Endodermal cell (in vitro differentiated cells): ENCODE data around the gene RPEL1. TPM values are rescaled to one million over a fixed set of nuclear protein-coding genes. Genes with fewer than 3 reads are reported as not detected.

Experiments used
- DNase-seq: peaks from one replicate; pipeline ENCODE4 v3.0.0-alpha.2; 2017
- H3K27ac ChIP-seq: 2 replicates; pipeline ENCODE4 v1.5.1; 2013; ENCODE audit warnings: mild to moderate bottlenecking, low read depth, low read length, moderate library complexity
- H3K27me3 ChIP-seq: 2 replicates; pipeline ENCODE4 v1.6.1; 2013; ENCODE audit warnings: mild to moderate bottlenecking, low read length, moderate library complexity; ENCODE audit not compliant: insufficient read depth, control insufficient read depth, poor library complexity, severe bottlenecking
- H3K36me3 ChIP-seq: 2 replicates; pipeline ENCODE4 v1.7.0; 2013; ENCODE audit warnings: mild to moderate bottlenecking, low read length, moderate library complexity; ENCODE audit not compliant: control insufficient read depth, insufficient read depth
- H3K4me1 ChIP-seq: one replicate; pipeline ENCODE4 v1.7.0; 2013; ENCODE audit warnings: low read length; ENCODE audit not compliant: control insufficient read depth, insufficient read depth
- H3K4me3 ChIP-seq: 2 replicates; pipeline ENCODE4 v1.5.1; 2013; ENCODE audit warnings: mild to moderate bottlenecking, low read length, moderate library complexity
- H3K9ac ChIP-seq: 2 replicates; pipeline ENCODE4 v1.6.1; 2013; ENCODE audit warnings: mild to moderate bottlenecking, low read length, moderate library complexity; ENCODE audit not compliant: poor library complexity, severe bottlenecking; ENCODE audit errors: extremely low read depth
- H3K9me3 ChIP-seq: 2 replicates; pipeline ENCODE4 v1.6.1; 2013; ENCODE audit warnings: mild to moderate bottlenecking, low read length, moderate library complexity; ENCODE audit not compliant: control insufficient read depth
- H3K27ac Mint-ChIP-seq: 2 replicates; pipeline ENCODE4 v1.8.0; 2020; ENCODE audit warnings: mixed read lengths
- H3K27me3 Mint-ChIP-seq: 2 replicates; pipeline ENCODE4 v1.8.0; 2021; ENCODE audit warnings: mild to moderate bottlenecking, mixed read lengths; ENCODE audit not compliant: insufficient read depth
- H3K36me3 Mint-ChIP-seq: 2 replicates; pipeline ENCODE4 v1.8.0; 2020; ENCODE audit warnings: low read depth, mixed read lengths
- H3K4me1 Mint-ChIP-seq: 2 replicates; pipeline ENCODE4 v1.8.0; 2020; ENCODE audit warnings: mixed read lengths
- H3K4me3 Mint-ChIP-seq: 2 replicates; pipeline ENCODE4 v1.8.0; 2020; ENCODE audit warnings: mild to moderate bottlenecking, moderate library complexity, mixed read lengths
- H3K9me3 Mint-ChIP-seq: 2 replicates; pipeline ENCODE4 v1.8.0; 2020; ENCODE audit warnings: mild to moderate bottlenecking, mixed read lengths
- WGBS, 2 experiments: methylation state at CpG; one replicate each; pipeline versions ENCODE4 v1.1.5 to v1.1.7; 2013; ENCODE audit warnings: missing lambda C conversion rate in 2 of 2, mixed read lengths in 1 of 2; ENCODE audit not compliant: insufficient coverage in 1 of 2, insufficient read length in 1 of 2; 5-methylcytosine and 5-hydroxymethylcytosine counted together
- total RNA-seq, 2 donors: library from RNA; stranded (reverse); fragmentation: NEBNext Ultra II Directional in 1 of 2; extraction: Animal tissue kit (Norgen Biotek cat#: 25700) in 1 of 2; gene quantifications; 2 replicates in 1 of 2; 3 replicates in 1 of 2; pipeline ENCODE4 v1.2.1, GENCODE V29; 2021
- TF ChIP-seq, protein P1 (sequence below): fragments of 200-600 bp; sonication (generic); conservative IDR thresholded peaks from 2 replicates; pipeline ENCODE4 v1.5.0; 2021; ENCODE audit warnings: antibody characterized with exemption, mild to moderate bottlenecking

The RPEL1 gene
- total RNA-seq, 2 donors from 2014 or later, result not detected

DNA sequence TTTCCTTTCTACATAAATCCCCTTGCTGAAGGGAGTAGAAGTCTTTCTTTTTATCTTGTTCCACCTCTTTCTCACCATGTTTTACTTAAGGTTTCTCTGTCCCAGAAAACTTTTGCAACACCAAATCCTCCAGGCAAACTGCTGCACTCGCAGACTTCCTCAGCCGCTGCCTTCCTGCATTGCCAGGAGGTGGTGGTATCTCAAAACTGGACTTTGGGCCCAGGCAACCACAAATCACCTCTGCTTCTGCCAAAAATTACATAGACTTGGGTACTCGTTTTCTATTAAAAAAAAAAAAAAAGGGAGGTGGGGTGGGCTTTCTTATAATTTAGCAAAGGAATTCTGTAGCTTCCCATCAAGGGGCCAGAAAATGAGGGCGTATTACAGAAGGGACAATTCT, 45.9 kb downstream of the RPEL1 start:
- H3K9me3 ChIP-seq, result no peaks in the 10 kb centered on the region
- Mint-ChIP-seq H3K4me3 (no peak overlapping the region), H3K9me3 (no peaks in the 10 kb centered on the region), H3K27ac (no peak overlapping the region), H3K27me3 (no peaks in the 10 kb centered on the region), H3K36me3 (no peaks in the 10 kb centered on the region), H3K4me1 (no peaks in the 10 kb centered on the region)
- H3K4me1 ChIP-seq, result no peaks in the 10 kb centered on the region
- TF ChIP-seq, protein P1, sequence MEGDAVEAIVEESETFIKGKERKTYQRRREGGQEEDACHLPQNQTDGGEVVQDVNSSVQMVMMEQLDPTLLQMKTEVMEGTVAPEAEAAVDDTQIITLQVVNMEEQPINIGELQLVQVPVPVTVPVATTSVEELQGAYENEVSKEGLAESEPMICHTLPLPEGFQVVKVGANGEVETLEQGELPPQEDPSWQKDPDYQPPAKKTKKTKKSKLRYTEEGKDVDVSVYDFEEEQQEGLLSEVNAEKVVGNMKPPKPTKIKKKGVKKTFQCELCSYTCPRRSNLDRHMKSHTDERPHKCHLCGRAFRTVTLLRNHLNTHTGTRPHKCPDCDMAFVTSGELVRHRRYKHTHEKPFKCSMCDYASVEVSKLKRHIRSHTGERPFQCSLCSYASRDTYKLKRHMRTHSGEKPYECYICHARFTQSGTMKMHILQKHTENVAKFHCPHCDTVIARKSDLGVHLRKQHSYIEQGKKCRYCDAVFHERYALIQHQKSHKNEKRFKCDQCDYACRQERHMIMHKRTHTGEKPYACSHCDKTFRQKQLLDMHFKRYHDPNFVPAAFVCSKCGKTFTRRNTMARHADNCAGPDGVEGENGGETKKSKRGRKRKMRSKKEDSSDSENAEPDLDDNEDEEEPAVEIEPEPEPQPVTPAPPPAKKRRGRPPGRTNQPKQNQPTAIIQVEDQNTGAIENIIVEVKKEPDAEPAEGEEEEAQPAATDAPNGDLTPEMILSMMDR, result no peak
- no peaks in the 10 kb centered on the region for H3K27me3 ChIP-seq
- DNase-seq, result no peak
- H3K9ac ChIP-seq, result no peak overlapping the region
- H3K4me3 ChIP-seq, result no peak overlapping the region
- no peaks in the 10 kb centered on the region for H3K36me3 ChIP-seq
- H3K27ac ChIP-seq, result no peak overlapping the region
- WGBS, 2 experiments, result 92 to 100% methylated on average over 1 to 4 of the region's 4 CpGs

DNA sequence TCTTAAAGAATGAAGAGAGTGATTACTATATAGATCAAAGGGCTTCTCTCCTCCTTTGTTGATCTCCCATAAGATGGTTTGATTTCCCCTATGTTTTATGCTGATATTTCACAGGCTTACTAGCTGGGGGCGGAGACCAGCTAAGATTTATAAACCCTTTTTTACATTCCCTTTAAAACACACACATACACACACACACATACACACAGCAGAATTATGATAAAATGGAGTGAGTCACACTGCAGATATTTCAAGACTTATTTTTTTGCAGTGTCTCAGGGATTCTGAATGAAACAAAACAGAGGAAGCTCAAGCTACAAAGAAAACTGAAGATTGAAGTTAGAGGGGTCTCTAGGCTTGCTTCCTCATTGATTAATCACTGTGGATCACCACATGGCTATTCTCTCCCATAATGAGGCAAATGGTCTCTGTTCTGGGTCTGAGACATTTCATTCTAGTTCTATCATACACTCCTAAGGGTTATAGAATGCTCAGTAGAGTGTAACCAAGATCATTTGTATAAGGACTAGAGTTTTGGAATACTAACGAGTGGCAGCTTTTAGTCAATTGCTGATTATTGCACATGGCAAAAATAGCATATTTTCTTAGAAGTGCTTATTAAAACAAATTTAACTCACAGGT, 49.8 kb downstream of the RPEL1 start:
- Mint-ChIP-seq H3K4me3 (no peak overlapping the region), H3K36me3 (no peaks in the 10 kb centered on the region), H3K27me3 (no peaks in the 10 kb centered on the region), H3K9me3 (no peaks in the 10 kb centered on the region), H3K4me1 (no peaks in the 10 kb centered on the region), H3K27ac (no peak overlapping the region)
- Histone ChIP-seq H3K36me3 (no peaks in the 10 kb centered on the region), H3K9ac (no peak overlapping the region), H3K4me3 (no peak overlapping the region), H3K27me3 (no peaks in the 10 kb centered on the region), H3K27ac (no peak overlapping the region), H3K4me1 (no peaks in the 10 kb centered on the region), H3K9me3 (no peaks in the 10 kb centered on the region)
- DNase-seq, result no peak
- TF ChIP-seq, protein P1, result no peak
- 79% methylated on average over 2 of the region's 2 CpGs; no CpG with 5 or more reads in 1 of the 2 experiments for WGBS, 2 experiments

Other genes with a start within 250 kb of the RPEL1 start
- gene NT5C2, start 52.6 kb upstream of the RPEL1 start, total RNA-seq, result 100 to 1,000 TPM; 122 to 148 TPM
- gene INA, start 31.3 kb downstream of the RPEL1 start, total RNA-seq, result 1 to 10 TPM; 3.3 to 3.4 TPM
- 10 to 100 TPM; 18.9 to 20.5 TPM for gene PCGF6, start 105.3 kb downstream of the RPEL1 start, total RNA-seq
- 10 to 100 TPM in 1 of 2 donors, 1 to 10 TPM in 1; 8.4 to 10.1 TPM for gene TAF5, start 122.1 kb downstream of the RPEL1 start, total RNA-seq
- gene ATP5MK, start 150.6 kb downstream of the RPEL1 start, total RNA-seq, result 100 to 1,000 TPM; 360 to 396 TPM
- gene PDCD11, start 150.7 kb downstream of the RPEL1 start, total RNA-seq, result 10 to 100 TPM; 62.3 to 65.8 TPM
- 1 to 10 TPM; 1.0 to 3.1 TPM for gene CALHM2, start 206.5 kb downstream of the RPEL1 start, total RNA-seq
- not detected for gene CALHM1, start 213.0 kb downstream of the RPEL1 start, total RNA-seq
- not detected for gene CALHM3, start 233.4 kb downstream of the RPEL1 start, total RNA-seq
- gene NEURL1, start 247.8 kb downstream of the RPEL1 start, total RNA-seq, result under 1 TPM; 0.37 to 0.38 TPM